ENCODE measurements around the gene HTR2B.
"Not testable (repeated sequence)": the region's sequence is repeated elsewhere in the genome, so short reads cannot be mapped to it uniquely, and the experiment has no call there.

HTR2B gene

GRCh38 chr2:231133365-231134099 is 8.7 kb upstream of the HTR2B start:
- DNase-seq = no peak

- no peak for DNase-seq
These were observed 7.3 kb upstream of the HTR2B start for GRCh38 chr2:231132129-231132528.

DNA sequence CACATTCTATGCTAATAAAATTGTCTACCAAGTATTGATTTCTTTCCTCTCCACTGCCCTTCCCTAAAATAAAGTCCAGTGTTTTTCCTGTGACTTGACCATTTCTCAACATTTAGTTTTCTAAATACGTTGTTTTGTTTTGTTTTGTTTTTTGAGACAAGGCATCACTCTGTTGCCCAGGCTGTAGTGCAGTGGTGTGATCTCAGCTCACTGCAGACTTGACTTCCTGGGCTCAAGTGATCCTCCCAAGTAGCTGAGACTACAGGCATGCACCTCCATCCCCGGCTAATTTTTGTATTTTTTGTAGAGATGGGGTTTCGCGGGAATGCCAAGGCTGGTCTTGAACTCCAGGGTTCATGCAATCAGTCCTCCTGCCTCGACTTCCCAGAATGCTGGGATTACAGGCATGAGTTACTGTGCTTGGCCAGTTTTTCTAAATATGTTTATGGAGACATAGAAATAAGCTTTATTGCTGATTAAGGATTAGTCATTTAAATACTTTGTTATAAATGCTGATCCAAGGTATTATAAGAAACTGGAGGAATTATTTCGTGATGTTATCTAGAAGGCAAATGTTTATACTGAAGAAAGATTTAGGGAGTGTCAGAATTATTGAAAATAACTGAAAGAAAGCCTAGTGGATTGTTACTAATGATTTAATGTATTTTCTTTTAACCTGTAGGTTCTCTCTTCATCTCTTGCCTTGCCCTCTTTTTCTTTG is 5.7 kb upstream of the HTR2B start:
- DNase-seq = no peak

DNA sequence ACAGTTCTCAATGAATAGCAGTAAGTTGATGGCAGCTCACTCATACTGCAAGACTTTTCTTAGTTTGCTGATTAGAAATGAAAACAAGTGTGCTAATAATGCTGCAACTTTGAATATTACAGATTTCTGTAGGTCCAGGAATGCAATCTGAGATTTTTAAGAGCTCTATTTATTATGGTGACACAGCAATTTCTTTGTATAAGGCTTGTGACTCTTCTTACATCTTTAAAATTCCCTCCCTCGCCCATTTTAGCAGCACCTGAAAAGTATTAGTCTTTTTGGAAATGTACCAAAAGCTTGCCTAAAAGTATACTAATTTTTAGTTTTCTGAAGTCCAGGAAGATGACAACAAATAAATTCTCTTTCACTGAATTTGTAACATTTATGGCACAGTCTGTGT is 4.4 kb upstream of the HTR2B start:
- DNase-seq = no peak

- DNase-seq = no peak
These were observed 3.7 kb upstream of the HTR2B start for GRCh38 chr2:231128541-231128940.

GRCh38 chr2:231127936-231128335 is 3.1 kb upstream of the HTR2B start:
- DNase-seq = no peak

DNA sequence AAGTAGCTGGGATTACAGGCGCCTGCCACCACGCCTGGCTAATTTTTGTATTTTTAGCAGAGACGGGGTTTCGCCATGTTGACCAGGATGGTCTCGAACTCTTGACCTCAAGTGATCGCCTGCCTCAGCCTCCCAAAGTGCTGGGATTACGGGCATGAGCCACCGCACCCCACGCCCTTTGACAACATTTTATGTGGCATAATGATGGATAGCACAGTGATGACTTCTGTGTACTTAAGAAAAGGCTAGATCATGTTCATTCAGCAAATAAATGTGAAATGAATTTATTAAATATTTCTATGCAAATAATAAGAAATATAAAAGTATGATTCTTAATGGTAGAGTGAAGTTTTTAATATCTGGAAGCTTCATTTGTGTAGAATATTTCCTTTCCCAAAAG is 2.6 kb upstream of the HTR2B start:
- DNase-seq = no peak

GRCh38 chr2:231126123-231126522 is 1.3 kb upstream of the HTR2B start:
- no peak for DNase-seq

- DNase-seq = no peak
These were observed 1.4 kb downstream of the HTR2B start for GRCh38 chr2:231123362-231123898.

- DNase-seq = no peak
These were observed 6.3 kb downstream of the HTR2B start for GRCh38 chr2:231118614-231118942.

- no peak for DNase-seq
These were observed 6.8 kb downstream of the HTR2B start for GRCh38 chr2:231117922-231118613.

DNA sequence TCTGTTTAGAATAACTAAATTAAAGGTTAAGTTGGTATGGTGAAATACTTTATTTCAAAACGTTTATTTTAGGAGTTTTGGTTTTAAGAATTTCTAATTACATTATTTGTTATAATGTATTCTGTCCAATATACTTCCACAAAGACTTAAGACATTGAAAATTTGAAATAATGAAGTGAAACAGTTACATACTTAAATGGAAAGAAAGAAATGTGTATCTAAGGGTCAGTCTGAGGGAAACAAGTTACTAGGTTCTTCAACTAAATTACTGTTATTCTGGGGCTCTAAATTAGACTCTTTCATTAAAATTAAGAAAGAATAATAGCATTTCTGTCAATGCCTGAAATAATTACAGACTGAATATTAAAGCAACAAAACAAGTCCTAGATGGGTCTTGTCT is 7.7 kb downstream of the HTR2B start:
- no peak for DNase-seq

GRCh38 chr2:231115651-231116050 is 9.2 kb downstream of the HTR2B start:
- no peak for DNase-seq

- no peak for DNase-seq
These were observed 11.4 kb downstream of the HTR2B start for GRCh38 chr2:231113489-231113888.

- DNase-seq = no peak
These were observed 12.9 kb downstream of the HTR2B start for GRCh38 chr2:231111987-231112386.

DNA sequence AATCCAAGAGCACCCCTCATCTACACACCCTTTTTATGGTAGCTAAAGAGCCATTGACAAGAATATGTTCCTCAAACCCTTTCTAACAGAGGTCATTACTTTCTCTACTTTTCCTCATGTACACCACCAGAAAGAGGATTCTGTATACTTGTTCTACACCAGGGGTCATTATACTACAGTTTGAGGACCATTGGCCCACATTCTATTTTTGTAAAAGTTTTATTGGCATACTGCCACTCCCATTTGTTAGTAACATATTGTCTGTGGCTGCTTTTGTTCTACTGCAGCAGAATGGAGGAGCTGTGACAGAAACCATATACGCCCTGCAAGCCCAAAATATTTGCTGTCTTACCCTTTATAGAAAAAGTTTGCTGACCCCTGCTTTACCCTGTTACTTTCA is 14.3 kb downstream of the HTR2B start:
- no peak for DNase-seq

- peak; percentile 23 for DNase-seq
These were observed 20.6 kb downstream of the HTR2B start for GRCh38 chr2:231104115-231104713.

GRCh38 chr2:231102772-231103171 is 22.1 kb downstream of the HTR2B start:
- no peak for DNase-seq

GRCh38 chr2:231100990-231101389 is 23.9 kb downstream of the HTR2B start:
- DNase-seq = no peak

DNA sequence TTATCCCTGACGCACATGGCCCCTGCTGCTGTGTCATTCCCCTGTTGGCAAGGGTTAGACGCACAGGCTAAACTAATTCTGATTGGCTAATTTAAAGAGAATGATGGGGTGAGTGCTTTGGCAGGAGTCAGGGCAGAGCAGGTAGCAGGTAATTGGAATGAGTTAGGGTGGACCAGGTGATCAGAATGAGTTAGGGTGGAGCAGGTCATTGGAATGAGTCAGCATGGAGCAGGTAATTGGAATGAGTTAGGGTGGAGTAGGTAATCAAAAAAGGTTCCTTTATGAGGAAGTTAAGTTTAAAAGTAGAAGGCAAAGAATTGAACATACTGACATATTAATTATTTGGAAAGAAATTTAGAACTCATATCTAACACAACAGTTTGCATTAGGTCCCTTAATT is 24.5 kb downstream of the HTR2B start:
- not testable (repeated sequence) for DNase-seq

- DNase-seq = no peak
These were observed 24.9 kb downstream of the HTR2B start for GRCh38 chr2:231099918-231100317.

- DNase-seq = no peak
These were observed 30.0 kb downstream of the HTR2B start for GRCh38 chr2:231094736-231095346.

DNA sequence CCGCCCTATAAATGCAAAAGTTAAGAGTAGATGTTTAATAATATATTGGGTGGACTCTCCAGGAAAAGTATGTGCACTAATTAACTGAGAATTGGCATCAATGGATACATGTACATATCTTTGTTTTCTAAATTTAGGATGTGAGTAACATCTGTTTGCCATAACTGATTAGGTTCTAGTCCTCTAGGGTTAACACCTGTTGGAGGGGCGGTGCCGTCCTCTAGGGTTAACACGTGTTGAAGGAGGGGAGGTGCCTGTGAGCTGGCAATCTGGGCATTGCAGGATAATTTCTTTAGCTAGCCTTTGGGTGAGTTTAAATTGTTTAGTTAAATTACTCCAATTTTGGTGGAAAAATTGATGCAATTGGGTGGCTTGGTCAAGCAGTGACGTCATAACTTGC is 30.9 kb downstream of the HTR2B start:
- no peak for DNase-seq

Data from NCI-H1436 (cell line).